ENCODE data around the gene APOBEC2. TPM values are rescaled to one million over a fixed set of nuclear protein-coding genes. Genes with fewer than 3 reads are reported as not detected.
"Not testable (repeated sequence)": the region's sequence is repeated elsewhere in the genome, so short reads cannot be mapped to it uniquely, and the experiment has no call there.

Gene APOBEC2
- total RNA-seq, 1 donor from 2014 or later = not detected

GRCh38 chr6:41013466-41014153 is 39.4 kb upstream of the APOBEC2 start:
- DNase-seq = no peak
- Histone ChIP-seq H3K9me3 (no peaks in the 10 kb centered on the region), H3K36me3 (no peaks in the 10 kb centered on the region), H3K4me1 (no peaks in the 10 kb centered on the region), H3K27ac (no peak overlapping the region), H3K4me3 (no peak overlapping the region), H3K27me3 (no peaks in the 10 kb centered on the region)
- intact Hi-C loops (cut with DNase I) = no loop called here
- no peak for ATAC-seq
- no peak for TF ChIP-seq CTCF (IDR thresholded peaks at IDR 0.05)

- intact Hi-C loops (cut with DNase I) = no loop called here
- DNase-seq = no peak
- Histone ChIP-seq H3K4me1 (no peaks in the 10 kb centered on the region), H3K27ac (no peak overlapping the region), H3K27me3 (no peaks in the 10 kb centered on the region), H3K36me3 (no peaks in the 10 kb centered on the region), H3K4me3 (no peak overlapping the region), H3K9me3 (no peaks in the 10 kb centered on the region)
- no peak for TF ChIP-seq CTCF (IDR thresholded peaks at IDR 0.05)
- ATAC-seq = no peak
Observed at GRCh38 chr6:41014780-41015179, 38.2 kb upstream of the APOBEC2 start.

GRCh38 chr6:41015860-41016259 is 37.1 kb upstream of the APOBEC2 start:
- intact Hi-C loops (cut with DNase I); H3K27ac ChIP-seq; H3K4me3 ChIP-seq; ATAC-seq; DNase-seq; H3K36me3 ChIP-seq; H3K9me3 ChIP-seq; H3K4me1 ChIP-seq; H3K27me3 ChIP-seq: not testable (repeated sequence)

GRCh38 chr6:41017663-41018062 is 35.3 kb upstream of the APOBEC2 start:
- DNase-seq = no peak
- no peak overlapping the region for H3K27ac ChIP-seq
- ATAC-seq = no peak
- no peaks in the 10 kb centered on the region for H3K27me3 ChIP-seq
- no peaks in the 10 kb centered on the region for H3K36me3 ChIP-seq
- TF ChIP-seq CTCF (IDR thresholded peaks at IDR 0.05) = no peak
- H3K4me3 ChIP-seq = no peak overlapping the region
- no peaks in the 10 kb centered on the region for H3K4me1 ChIP-seq
- no peaks in the 10 kb centered on the region for H3K9me3 ChIP-seq
- intact Hi-C loops (cut with DNase I) = no loop called here

- Histone ChIP-seq H3K4me1 (no peaks in the 10 kb centered on the region), H3K9me3 (no peaks in the 10 kb centered on the region), H3K27ac (no peak overlapping the region), H3K36me3 (no peaks in the 10 kb centered on the region), H3K4me3 (no peak overlapping the region), H3K27me3 (no peaks in the 10 kb centered on the region)
- DNase-seq = no peak
- no peak for ATAC-seq
- no peak for TF ChIP-seq CTCF (IDR thresholded peaks at IDR 0.05)
- intact Hi-C loops (cut with DNase I) = no loop called here
Observed at GRCh38 chr6:41021832-41022231, 31.2 kb upstream of the APOBEC2 start.

GRCh38 chr6:41022294-41022693 is 30.7 kb upstream of the APOBEC2 start:
- intact Hi-C loops (cut with DNase I) = no loop called here
- Histone ChIP-seq H3K36me3 (no peaks in the 10 kb centered on the region), H3K4me3 (no peak overlapping the region), H3K9me3 (no peaks in the 10 kb centered on the region), H3K27me3 (no peaks in the 10 kb centered on the region), H3K27ac (no peak overlapping the region), H3K4me1 (peaks cover 1% of the 10 kb centered on the region)
- no peak for TF ChIP-seq CTCF (IDR thresholded peaks at IDR 0.05)
- ATAC-seq (no peak), DNase-seq (no peak)

Data from upper lobe of right lung (tissue), 1 donor.